LHCN-M2 (cell line): ENCODE measurements around the gene CXADR. TPM values are rescaled to one million over a fixed set of nuclear protein-coding genes. Genes with fewer than 3 reads are reported as not detected.

Experiments
- DNase-seq: peaks from one replicate; pipeline ENCODE4 v3.0.0-alpha.2; 2012; ENCODE audit warnings: low read depth
- total RNA-seq: library from RNA; depleted of rRNA; stranded (reverse); fragments of >200 nt; gene quantifications from 2 replicates; pipeline ENCODE4 v1.2.3, GENCODE V29; 2014

Gene CXADR
- total RNA-seq, 1 experiment from 2014 or later: not detected

DNA sequence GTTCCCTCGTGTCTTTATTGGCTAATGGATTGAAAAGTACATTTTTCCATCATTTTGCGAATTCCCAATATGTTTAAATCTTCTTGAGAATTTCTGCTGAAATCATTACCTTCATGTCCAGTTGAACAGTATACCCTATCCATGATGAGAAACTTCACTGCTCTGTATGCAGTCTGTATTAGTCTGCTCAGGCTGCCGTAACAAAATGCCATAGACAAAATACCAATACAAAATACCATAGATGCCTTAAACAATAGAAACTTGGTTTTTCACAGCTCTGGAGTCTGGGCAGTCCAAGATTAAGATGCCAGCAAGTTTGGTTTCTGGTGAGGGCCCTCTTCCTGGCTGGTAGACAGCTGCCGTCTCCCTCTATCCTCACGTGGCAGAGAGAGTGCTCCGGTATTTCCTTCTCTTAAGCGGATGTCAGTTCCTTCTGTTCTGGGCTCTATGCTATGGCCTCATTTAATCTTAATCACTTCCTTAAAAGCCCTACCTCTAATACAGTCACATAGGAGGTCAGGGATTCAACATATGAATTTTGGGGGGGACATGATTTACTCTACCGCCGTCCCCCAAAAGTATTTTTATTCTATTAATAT, 27.0 kb downstream of the CXADR start:
- no peak for DNase-seq

DNA sequence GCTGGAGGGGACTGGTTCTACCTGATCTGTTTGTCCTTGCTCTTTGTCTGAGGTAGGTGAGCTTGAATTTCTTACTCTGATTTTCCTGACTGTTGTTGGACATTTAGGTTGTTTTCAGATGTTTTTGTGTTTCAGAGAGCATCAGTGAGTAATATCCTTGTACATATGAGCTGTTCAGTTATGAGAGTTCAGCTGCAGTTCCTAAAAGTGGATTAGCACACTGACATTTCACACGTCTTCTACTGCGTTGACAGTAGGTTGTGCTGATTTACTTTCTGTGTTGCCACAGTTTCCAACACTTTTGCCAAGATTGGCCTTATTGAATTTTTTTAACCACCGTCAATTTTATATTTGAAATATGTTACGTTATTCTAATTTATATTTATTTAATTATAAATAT, 27.7 kb downstream of the CXADR start:
- no peak for DNase-seq

DNA sequence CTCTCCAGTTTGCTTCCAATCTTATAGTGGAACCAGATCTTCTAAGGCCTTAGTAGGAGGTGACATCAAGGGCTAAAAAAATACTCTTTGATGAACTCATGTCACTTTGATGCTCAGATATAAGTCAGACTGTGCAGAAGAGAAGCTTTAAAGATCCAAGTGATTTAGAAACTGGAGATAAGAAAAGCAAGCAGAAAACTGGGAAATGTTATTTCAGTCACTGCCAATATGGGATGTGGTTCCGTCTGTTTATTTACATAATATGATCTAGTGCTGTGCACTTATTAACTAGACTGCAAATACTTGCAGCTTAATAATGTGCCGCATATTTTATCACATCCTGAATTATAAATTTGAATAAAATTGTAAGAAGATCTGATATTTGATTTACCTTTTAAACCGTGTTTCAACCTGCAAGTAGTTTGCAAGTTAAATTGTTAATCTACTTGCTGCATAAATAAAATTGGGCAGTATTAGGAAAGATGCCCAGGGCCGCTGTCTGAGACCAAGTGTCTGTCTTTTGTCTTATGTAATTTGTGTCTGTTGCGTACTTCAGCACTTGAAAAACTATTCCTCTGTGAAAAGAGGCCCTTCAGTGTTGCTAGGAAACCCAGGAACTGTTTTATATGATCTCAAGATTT, 29.6 kb downstream of the CXADR start:
- no peak for DNase-seq

DNA sequence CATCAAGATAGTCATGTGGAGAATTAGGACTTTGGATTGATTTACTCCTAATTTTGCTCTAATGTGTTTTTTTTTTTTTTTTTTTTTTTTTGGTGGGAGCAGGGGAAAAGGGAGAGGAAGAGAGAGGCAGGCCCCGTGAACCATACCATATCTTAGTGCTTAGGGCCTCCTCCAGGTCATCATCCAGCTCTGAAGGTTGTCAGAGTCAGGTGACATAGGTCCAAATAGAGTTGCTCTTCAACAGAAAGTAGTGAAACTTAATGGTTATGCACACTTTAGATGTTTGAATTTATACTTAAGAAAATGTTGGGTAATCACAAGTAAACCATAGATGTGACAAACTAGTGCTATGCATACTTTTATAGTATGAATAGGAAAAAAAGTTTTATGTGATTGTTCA, 32.2 kb downstream of the CXADR start:
- DNase-seq: no peak

DNA sequence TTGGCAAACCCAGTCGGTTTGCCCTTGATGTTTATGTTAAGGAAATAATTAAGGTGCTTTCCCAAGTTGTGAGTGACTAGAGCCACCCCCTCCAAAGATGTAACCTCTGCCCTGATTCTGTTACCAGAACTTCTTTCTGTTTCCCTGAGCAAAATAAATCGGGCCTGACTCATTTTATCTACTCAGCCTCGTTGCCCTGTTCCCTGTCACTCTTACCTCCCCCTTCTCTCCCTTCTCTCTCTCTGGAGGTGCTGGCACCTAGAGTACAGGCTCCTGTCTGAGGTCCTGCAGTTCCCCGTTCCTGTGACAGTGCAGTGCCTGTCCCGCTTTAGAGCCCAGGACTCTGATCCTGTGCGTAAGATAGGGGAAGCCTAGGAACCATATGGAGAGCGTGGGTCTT, 35.4 kb downstream of the CXADR start:
- no peak for DNase-seq

DNA sequence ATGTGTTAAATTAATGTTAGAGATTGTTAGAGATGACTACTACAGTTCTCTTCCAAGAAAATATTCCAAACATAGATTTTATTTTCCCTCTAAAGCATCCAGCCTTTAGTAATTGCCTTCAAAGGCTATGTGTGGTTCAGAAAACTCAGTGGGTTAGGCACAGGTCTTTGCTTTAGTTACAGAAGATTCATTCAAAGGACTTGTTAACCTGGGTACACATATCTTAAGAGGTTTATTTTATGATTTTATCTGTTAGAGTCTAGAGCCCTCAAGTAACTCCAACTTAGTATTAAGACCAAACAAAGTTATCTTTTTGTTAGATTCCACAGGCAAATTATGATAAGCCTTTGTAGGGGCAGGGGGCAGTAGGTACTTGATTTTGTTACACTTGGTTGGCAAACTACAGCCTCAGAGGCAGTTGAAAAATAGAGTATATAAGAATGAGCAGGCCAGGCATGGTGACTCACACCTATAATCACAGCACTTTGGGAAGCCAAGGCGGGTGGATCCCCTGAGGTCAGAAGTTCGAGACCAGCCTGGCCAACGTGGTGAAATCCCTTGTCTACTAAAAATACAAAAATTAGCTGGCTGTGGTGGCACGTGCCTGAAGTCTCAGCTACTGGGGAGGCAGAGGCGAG, 37.9 kb downstream of the CXADR start:
- no peak for DNase-seq

DNA sequence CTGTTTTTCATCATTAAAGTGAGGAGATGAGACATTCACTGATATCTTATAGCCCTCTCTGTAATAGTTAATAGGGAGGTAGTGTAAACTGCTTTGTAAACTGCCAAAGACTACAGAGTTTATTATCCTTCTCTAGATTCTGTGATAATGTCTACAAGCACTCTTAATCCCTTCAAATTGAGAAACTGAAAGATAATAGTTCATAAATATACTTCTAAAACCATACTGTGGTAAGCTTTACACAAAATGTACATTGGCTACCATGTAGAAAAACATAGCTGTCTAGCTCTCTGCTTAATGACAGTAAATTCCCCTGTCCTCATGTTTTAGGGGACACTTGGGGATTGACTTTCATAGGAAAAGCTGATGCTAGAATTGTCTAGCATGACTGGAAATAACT, 39.6 kb downstream of the CXADR start:
- DNase-seq: no peak

DNA sequence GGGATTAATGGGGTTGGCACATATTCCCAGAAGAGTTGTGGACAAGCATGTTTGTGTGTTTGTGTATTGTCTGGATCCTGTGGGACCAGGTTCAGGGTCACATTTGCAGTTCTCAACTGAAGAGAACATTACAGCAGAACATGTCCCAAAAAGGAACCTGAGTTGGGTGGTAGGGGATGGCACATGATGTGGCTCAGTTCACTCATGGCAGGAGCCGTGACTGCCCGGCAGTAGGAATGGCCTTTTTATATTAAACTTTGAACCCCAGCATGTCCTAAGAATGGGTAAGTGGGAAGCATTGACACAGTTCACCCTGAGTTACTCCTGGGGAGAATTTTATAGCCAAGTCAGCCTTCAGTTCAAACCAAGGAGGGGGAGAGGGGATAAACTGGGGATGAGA, 41.3 kb downstream of the CXADR start:
- no peak for DNase-seq

DNA sequence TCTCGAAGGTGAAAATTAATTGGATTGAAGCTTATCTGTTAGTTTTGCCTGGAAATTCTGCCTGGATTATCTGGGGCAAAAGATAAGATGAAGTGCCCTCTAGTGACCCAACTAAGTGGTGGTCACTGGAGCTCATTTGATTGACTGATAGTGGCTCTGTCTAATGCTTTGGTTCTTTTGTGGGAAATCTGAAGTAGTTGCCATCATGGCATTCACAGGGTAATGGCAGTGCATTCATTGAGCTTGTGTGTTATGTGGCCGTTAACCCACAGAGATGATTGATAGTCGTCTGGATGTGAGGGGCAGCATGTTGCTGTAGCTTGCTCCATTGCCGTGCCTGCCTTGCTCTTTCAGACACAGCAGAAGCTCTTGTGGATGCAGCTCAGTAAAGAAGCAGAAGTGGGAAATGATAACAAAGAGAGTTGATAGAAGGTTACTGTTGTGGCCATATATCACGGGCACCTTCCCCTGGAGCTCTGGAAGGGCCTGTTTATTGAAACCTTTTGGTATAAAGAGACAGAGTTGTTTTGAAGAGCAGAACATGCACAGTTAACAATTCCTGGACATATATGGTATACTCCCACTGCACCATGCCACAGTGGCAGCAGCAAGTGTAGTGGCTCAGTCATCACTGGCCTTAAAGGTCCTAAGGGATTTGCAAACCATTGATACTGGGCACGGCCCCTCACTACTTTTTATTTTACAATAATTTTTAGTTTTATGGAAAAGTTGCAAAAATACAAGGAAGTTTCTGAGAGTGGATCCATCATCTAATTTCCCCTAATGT, 42.0 kb downstream of the CXADR start:
- peak; percentile 12 for DNase-seq

DNA sequence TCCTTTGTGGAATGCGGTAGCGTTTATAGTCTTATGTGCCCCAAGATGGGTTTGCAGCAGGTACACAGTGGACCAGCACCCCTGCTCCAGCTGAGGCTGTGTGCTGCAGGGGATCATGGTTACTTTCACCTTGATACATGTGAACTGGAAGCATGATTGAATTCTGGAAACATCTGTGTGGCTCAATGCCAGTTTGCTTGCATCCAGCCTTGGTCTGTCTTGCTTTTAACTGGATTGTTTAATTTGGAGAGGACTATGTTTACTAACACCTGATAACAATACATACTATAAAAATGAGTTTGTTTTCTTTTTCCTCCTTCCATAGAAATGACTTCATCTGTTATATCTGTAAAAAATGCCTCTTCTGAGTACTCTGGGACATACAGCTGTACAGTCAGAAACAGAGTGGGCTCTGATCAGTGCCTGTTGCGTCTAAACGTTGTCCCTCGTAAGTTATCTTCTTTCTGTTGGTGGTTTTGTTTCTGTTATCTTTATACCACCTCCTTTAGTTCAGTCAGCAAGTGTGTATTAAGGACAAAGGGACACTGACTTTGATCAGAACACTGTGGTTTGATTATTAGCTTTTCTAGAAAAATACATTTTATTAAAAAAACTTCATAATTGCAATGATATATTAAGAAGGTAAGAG, 47.7 kb downstream of the CXADR start:
- no peak for DNase-seq

DNA sequence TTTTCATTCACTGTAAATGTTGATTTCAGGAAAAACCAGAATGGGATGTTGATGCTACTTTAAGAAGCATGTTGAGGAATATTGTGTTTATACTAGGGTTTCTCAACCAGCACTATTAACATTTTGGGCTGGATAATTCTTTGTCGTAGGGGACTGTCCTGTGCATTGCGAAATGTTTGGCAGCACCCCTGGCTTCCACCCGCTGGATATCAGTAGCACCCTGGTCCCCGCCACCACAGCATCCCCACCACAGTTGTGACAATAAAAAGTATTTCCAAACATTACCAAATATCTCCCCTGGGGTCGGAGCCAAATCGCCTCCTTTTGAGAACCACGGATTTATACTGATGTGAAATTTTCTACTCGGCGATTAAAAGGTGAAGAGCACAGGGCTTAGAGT, 57.9 kb downstream of the CXADR start:
- no peak for DNase-seq

DNA sequence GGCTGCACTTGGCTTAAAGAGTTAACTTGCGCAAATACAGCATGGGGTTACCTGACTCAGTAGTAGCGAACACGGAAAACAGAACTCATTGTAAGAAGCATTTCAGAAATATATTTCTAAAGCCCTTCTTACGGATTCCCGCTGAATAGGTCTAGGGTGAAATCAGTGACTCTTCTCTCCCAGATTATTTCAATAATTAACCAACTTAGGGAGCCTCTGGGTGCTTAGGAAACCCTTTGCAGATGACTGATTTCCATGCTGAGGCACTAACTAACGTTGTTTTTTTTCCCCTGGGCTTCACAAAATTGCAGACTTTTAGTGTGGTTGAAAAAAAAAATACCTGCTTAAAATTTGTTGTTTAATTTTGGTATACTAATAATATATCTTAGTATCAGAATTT, 59.6 kb downstream of the CXADR start:
- DNase-seq: no peak

DNA sequence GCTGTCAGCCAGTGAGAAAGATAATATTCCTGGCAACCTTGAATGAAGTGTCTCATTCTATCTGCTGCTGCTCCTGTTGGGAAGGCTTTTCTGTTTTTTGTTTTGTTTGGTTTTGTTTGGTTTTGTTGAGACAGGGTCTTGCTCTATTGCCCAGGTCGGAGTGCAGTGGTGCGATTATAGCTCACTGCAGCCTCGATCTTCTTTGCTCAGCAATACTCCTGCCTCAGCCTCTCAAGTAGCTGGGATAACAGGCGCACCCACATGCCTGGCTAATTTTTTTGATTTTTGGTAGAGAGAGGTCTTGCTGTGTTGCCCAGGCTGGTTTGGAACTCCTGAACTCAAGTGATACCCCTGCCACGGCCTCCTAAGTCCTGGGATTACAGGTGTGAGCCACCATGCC, 62.2 kb downstream of the CXADR start:
- no peak for DNase-seq

DNA sequence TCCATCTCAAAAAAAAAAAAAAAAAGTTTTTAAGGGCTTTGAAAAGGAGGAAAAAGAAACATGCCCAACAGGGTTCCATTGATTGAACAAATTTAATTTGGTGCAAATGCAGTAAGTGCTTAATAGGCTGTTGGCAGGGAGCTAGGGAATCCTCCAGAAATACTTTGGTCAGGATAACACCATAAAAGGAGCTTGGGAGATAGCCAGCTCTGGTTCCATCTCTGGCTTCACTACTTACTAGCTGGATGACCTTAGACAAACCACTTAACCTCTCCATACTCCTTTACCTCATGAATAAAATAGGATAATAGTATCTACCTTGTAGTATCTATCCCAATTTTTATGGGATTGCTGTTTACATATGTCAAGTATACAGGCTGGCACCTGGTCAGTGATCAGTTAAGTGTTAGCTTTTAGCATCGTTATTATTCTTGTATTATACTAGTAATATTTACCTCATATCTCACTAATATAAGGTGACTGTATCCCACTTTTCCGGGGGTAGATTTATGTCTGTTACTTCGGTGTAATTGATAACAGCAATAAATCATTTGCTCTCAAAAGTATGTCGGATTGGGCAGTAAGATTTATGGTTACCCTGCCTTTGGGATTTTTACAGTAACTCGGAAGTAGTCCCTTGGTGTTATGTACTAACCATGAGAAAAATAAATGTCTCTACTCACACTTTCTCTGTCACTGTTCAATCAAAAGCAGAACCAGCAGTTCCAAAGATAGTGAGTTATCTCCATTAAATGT, 63.4 kb downstream of the CXADR start:
- DNase-seq: no peak

DNA sequence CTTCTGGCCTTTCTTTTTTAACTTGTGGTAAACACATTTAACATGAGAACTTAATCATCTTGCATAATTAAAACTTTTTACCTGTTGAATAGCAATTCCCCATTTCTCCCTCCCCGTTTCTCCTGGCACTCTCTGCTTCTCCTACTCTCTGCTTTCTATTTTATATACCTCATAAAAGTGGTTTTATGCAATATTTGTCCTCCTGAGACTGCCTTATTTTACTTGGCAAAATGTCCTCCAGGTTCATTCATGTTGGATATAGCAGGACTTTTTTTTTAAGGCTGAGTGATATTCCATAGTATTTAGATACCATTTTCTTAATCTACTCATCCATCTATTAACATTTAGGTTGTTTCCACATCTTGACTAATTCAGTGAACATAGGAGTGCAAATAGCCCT, 64.9 kb downstream of the CXADR start:
- DNase-seq: no peak

DNA sequence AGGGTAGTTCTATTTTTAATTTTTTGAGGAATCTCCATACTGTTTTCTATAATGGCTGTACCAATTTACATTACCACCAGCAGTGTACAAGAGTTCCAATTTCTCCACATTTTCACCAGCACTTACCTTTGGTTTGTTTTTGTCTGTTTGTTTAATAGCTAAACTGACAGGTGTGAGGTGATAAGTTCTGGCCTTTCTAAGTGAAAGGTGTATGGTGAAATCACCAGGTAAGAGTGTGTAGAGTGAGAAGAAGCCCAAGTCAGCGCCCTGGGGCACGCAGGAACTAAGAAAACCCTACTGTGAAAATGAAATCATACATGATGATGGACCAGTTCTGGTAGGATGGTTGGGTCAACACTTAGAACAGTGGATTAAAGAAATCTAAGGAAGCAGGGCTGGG, 65.3 kb downstream of the CXADR start:
- DNase-seq: no peak

DNA sequence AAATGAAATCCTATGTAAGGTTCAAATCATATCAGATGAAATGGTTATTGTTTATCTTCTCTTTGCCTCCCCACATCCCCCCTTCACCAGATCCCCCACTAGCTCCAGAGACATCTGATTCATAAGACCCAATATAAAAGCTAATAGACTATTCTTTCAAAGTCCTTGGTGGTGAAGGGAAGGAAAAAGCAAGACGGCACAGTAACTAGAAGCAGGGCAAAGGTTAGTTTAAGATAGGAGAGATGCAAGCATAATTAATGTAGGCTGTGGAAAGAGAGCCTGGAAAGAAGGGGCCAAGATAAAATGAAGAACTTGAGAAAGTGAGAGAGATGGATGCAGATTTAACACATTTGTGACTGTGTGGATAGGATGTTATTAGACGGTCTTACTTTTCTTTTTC, 66.0 kb downstream of the CXADR start:
- DNase-seq: no peak

DNA sequence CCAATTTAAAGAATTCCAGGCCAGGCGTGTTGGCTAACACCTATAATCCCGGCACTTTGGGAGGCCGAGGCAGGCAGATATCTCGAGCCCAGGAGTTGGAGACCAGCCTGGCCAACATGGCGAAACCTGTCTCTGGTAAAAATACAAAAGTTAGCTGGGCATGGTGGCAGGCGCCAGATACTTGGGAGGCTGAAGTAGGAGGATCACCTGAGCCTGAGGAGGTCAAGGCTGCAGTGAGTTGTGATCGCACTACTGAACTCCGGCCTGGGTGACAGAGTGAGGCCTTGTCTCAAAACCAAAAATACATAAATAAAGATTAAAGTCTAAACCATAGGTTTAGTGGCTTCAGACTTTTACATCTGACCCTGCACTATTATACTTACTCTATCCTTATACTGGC, 67.5 kb downstream of the CXADR start:
- DNase-seq: no peak

DNA sequence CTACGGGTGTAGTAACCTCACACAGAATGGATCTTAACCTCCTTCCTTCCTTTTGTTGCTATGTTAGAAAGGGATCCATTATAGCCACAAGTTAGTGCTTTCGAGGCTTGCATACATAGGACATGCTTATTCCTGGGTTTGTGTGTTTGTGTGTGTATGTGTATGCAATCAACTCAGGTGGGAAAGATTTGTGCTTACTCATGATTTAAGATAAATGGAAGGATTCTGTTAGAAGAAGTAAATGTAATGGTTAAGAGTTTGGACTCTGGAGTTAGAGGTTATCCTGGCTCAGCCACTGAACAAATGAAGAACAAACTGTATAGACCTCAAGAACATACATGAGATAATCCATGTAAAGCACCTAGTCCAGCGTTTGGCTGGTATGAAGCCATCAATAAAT, 71.1 kb downstream of the CXADR start:
- no peak for DNase-seq

DNA sequence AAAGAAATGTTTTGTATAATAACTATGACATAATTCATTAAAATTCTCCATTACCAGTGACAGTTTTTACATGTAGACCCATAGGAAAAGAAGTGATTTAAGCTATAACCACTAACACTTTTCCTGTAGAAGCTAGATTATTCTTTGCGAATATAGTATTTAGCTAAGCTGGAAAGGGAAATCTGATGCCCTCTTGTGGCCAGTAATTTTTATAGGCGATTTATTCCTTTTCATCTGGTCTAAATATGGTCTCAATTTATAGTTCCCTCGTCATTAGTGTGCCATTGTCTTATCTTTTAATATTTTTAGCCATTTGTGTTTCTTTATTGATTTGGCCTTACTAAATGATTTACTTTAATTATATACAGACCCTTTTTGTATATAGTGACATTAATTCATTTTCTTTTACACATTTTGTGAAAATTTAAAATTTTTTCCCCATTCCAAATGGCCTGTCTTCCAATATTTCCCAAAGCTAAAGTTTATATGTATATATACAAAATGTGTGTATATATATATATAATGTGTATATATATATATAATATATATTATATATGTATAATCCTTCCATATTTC, 73.1 kb downstream of the CXADR start:
- DNase-seq: peak; percentile 38

DNA sequence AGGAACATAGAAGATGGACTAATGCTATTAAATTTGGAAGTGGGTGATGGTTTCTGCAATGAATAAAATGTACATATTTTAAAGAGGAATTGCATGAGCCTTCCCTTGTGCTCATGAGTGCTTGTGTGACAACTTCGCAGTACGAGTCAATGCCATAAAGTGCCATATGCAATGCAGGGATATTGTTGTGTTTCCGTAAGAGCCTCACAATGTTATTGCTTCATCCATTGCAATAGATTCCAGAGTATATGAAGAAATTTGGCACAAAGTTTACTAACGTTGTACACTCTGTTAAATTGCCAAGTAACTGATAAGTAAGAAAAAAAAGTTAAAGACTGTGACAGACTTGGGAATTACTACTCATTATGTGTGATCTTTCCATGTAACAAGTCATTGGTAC, 77.6 kb downstream of the CXADR start:
- DNase-seq: no peak
